H1 (cell line): ENCODE results near the gene EFCAB13. TPM values are rescaled to one million over a fixed set of nuclear protein-coding genes. Genes with fewer than 3 reads are reported as not detected.

Source experiments
- CTCF ChIA-PET: fragments of 300-600 bp; sonication (Branson Sonifier 250); formaldehyde crosslinking; loops from one replicate; lab custom pipeline; 2021; ENCODE audit not compliant: partially characterized antibody; lab: Charles Lee
- POLR2A ChIA-PET: fragments of 300-600 bp; sonication (Branson Sonifier 250); formaldehyde crosslinking; loops from one replicate; lab custom pipeline; 2021; ENCODE audit warnings: inconsistent platforms; ENCODE audit not compliant: partially characterized antibody; lab: Charles Lee
- DNase-seq, 2 experiments: peaks; one replicate each; pipeline versions ENCODE4 v3.0.0 to v3.0.0-alpha.2; 2010 to 2022; ENCODE audit warnings: low spot score in 2 of 2, low read depth in 1 of 2, mixed read lengths in 1 of 2
- FAIRE-seq: peaks from 2 replicates; lab custom pipeline; 2011; peaks lifted over from hg19 to GRCh38; lab: Jason Lieb, UNC
- H2AFZ ChIP-seq: 2 replicates; pipeline ENCODE4 v1.8.1; 2012; ENCODE audit warnings: low read length, inconsistent platforms
- H2AK5ac ChIP-seq: 2 replicates; pipeline ENCODE4 v1.6.1; 2013; ENCODE audit warnings: low read depth, low read length
- H2BK120ac ChIP-seq: replicated peaks from 2 replicates; pipeline ENCODE3; 2013; ENCODE audit warnings: low read depth, low read length, inconsistent platforms
- H2BK12ac ChIP-seq: 2 replicates; pipeline ENCODE4 v1.6.1; 2013; ENCODE audit warnings: low read depth, low read length
- H2BK15ac ChIP-seq: 2 replicates; pipeline ENCODE4 v1.6.1; 2013; ENCODE audit warnings: low read length
- H2BK20ac ChIP-seq: 2 replicates; pipeline ENCODE4 v1.6.1; 2013; ENCODE audit warnings: low read length
- H2BK5ac ChIP-seq: 2 replicates; pipeline ENCODE4 v1.6.1; 2013; ENCODE audit warnings: low read depth, low read length
- H3K14ac ChIP-seq: 2 replicates; pipeline ENCODE4 v1.6.1; 2013; ENCODE audit warnings: inconsistent platforms; ENCODE audit not compliant: insufficient read length
- H3K18ac ChIP-seq: 2 replicates; pipeline ENCODE4 v1.6.1; 2013; ENCODE audit warnings: low read length; ENCODE audit errors: extremely low read depth
- H3K23ac ChIP-seq: 2 replicates; pipeline ENCODE4 v1.6.1; 2013; ENCODE audit warnings: inconsistent platforms; ENCODE audit not compliant: insufficient read length
- H3K23me2 ChIP-seq: 2 replicates; pipeline ENCODE4 v1.6.1; 2013; ENCODE audit warnings: low read depth, low read length
- H3K27ac ChIP-seq: 2 replicates; pipeline ENCODE4 v1.6.1; 2011; ENCODE audit warnings: low read depth, low read length, inconsistent platforms
- H3K27me3 ChIP-seq, 4 experiments: replicated peaks in 1 of 4; 1 replicate in 1 of 4; 2 replicates in 3 of 4; pipeline versions ENCODE4 v1.6.1 to v1.8.1; 2011 to 2013; ENCODE audit warnings: low read length in 3 of 4, mild to moderate bottlenecking in 3 of 4, inconsistent platforms in 2 of 4, mixed read lengths in 2 of 4, moderate library complexity in 1 of 4; ENCODE audit not compliant: control insufficient read depth in 3 of 4, insufficient read depth in 3 of 4; ENCODE audit errors: extremely low read depth in 1 of 4
- H3K36me3 ChIP-seq, 4 experiments: 2 replicates each; pipeline versions ENCODE4 v1.6.1 to v1.8.1; 2011 to 2013; ENCODE audit warnings: mild to moderate bottlenecking in 4 of 4, low read length in 3 of 4, moderate library complexity in 2 of 4, control low read depth in 1 of 4, inconsistent platforms in 1 of 4; ENCODE audit not compliant: insufficient read depth in 4 of 4, control insufficient read depth in 2 of 4
- H3K4ac ChIP-seq: replicated peaks from 2 replicates; pipeline ENCODE3; 2013; ENCODE audit warnings: low read length, low read depth, mixed read lengths, inconsistent platforms; ENCODE audit not compliant: insufficient read length
- H3K4me1 ChIP-seq, 4 experiments: replicated peaks in 1 of 4; 1 replicate in 1 of 4; 2 replicates in 3 of 4; pipeline versions ENCODE4 v1.6.1 to v1.8.1; 2011 to 2013; ENCODE audit warnings: low read length in 3 of 4, inconsistent platforms in 2 of 4, mixed read lengths in 1 of 4; ENCODE audit not compliant: insufficient read depth in 4 of 4, control insufficient read depth in 3 of 4
- H3K4me2 ChIP-seq, 2 experiments: 2 replicates each; pipeline versions ENCODE4 v1.6.1 to v1.8.1; 2011 to 2013; ENCODE audit warnings: low read depth in 2 of 2, low read length in 2 of 2, control low read depth in 1 of 2, inconsistent platforms in 1 of 2, mild to moderate bottlenecking in 1 of 2; ENCODE audit not compliant: insufficient read depth in 1 of 2
- H3K4me3 ChIP-seq, 4 experiments: fragments of 200-600, 300-600 bp in 1 of 4; sonication (generic), shearing (Covaris generic), sonication (Bioruptor Twin) in 1 of 4; 2 replicates each; pipeline versions ENCODE4 v1.5.1 to v1.8.1; 2011 to 2016; ENCODE audit warnings: low read length in 4 of 4, low read depth in 3 of 4, control low read depth in 2 of 4, inconsistent platforms in 2 of 4, mild to moderate bottlenecking in 2 of 4, mixed read lengths in 1 of 4, moderate library complexity in 1 of 4; ENCODE audit not compliant: insufficient read depth in 2 of 4; ENCODE audit errors: extremely low read depth in 1 of 4
- H3K56ac ChIP-seq: replicated peaks from 2 replicates; pipeline ENCODE3; 2013; ENCODE audit warnings: low read depth, mild to moderate bottlenecking, mixed read lengths, low read length, inconsistent platforms; ENCODE audit not compliant: insufficient read length
- H3K79me1 ChIP-seq: 2 replicates; pipeline ENCODE4 v1.6.1; 2013; ENCODE audit warnings: low read depth, low read length, control low read depth
- H3K79me2 ChIP-seq, 2 experiments: 2 replicates each; pipeline versions ENCODE4 v1.6.1 to v1.8.1; 2012 to 2013; ENCODE audit warnings: low read length in 2 of 2, mild to moderate bottlenecking in 2 of 2, inconsistent platforms in 1 of 2; ENCODE audit not compliant: insufficient read depth in 2 of 2, control insufficient read depth in 1 of 2
- H3K9ac ChIP-seq, 4 experiments: replicated peaks in 1 of 4; 1 replicate in 1 of 4; 2 replicates in 3 of 4; pipeline versions ENCODE4 v1.6.1 to v1.8.1; 2011 to 2013; ENCODE audit warnings: low read depth in 3 of 4, low read length in 3 of 4, control low read depth in 2 of 4, mild to moderate bottlenecking in 2 of 4, moderate library complexity in 2 of 4, inconsistent platforms in 1 of 4; ENCODE audit errors: extremely low read depth in 1 of 4
- H3K9me3 ChIP-seq, 2 experiments: 2 replicates each; pipeline versions ENCODE4 v1.6.1 to v1.8.1; 2012 to 2013; ENCODE audit warnings: mild to moderate bottlenecking in 2 of 2, moderate library complexity in 2 of 2, control low read depth in 1 of 2, inconsistent platforms in 1 of 2, low read depth in 1 of 2, low read length in 1 of 2, mixed read lengths in 1 of 2; ENCODE audit not compliant: insufficient read depth in 2 of 2
- H4K20me1 ChIP-seq, 2 experiments: replicated peaks in 1 of 2; 2 replicates each; pipeline versions ENCODE3 to v1.8.1; 2011 to 2013; ENCODE audit warnings: inconsistent platforms in 2 of 2, low read length in 2 of 2, mild to moderate bottlenecking in 1 of 2; ENCODE audit not compliant: insufficient read depth in 2 of 2, control insufficient read depth in 1 of 2
- H4K5ac ChIP-seq: 2 replicates; pipeline ENCODE4 v1.6.1; 2013; ENCODE audit warnings: low read length, low read depth, mixed read lengths, inconsistent platforms; ENCODE audit not compliant: insufficient read length
- H4K8ac ChIP-seq: 2 replicates; pipeline ENCODE4 v1.8.0; 2013; ENCODE audit warnings: mild to moderate bottlenecking, moderate library complexity, low read length, inconsistent platforms; ENCODE audit not compliant: insufficient read depth; ENCODE audit errors: extremely low read depth
- H4K91ac ChIP-seq: replicated peaks from 2 replicates; pipeline ENCODE3; 2013; ENCODE audit warnings: low read length, mixed read lengths, inconsistent platforms; ENCODE audit not compliant: insufficient read length
- TCF12 ChIP-seq: IDR thresholded peaks from 2 replicates; pipeline ENCODE4 v1.6.1; 2011; ENCODE audit warnings: low read depth, mild to moderate bottlenecking, low read length
- WGBS, 2 experiments: shearing (Covaris generic) in 1 of 2; methylation state at CpG; one replicate each; pipeline versions ENCODE4 v1.1.6 to v1.1.7; 2013 to 2015; ENCODE audit warnings: low lambda C conversion rate in 2 of 2, mixed read lengths in 2 of 2, inconsistent platforms in 1 of 2, low coverage in 1 of 2, missing lambda C conversion rate in 1 of 2; ENCODE audit not compliant: insufficient replicate concordance in 2 of 2, insufficient coverage in 1 of 2, insufficient read length in 1 of 2; ENCODE audit errors: extremely low coverage in 1 of 2, missing lambda C conversion rate in 1 of 2; 5-methylcytosine and 5-hydroxymethylcytosine counted together
- polyA plus RNA-seq, 7 experiments: library from polyadenylated mRNA; depleted of rRNA in 3 of 7; stranded (reverse) in 5 of 7; unstranded in 2 of 7; fragments of >200 nt in 5 of 7; fragments of 200-250 nt in 2 of 7; gene quantifications; 1 replicate in 5 of 7; 2 replicates in 1 of 7; 4 replicates in 1 of 7; pipeline versions ENCODE4 v1.2.1 to v1.2.3, GENCODE V29; 2011 to 2013; ENCODE audit warnings: missing spikeins in 2 of 7, mixed read lengths in 2 of 7
- total RNA-seq: library from RNA; stranded (reverse); fragmentation: NEBNext Ultra II Directional; extraction: Animal tissue kit (Norgen Biotek cat#: 25700); gene quantifications from 2 replicates; pipeline ENCODE4 v1.2.1, GENCODE V29; 2021

Gene EFCAB13
- total and polyA plus RNA-seq, 2 of the 8 experiments (the other 6 are each of a cell fraction or from before 2014, with no cell fraction given): 0.12 to 2.0 TPM

DNA sequence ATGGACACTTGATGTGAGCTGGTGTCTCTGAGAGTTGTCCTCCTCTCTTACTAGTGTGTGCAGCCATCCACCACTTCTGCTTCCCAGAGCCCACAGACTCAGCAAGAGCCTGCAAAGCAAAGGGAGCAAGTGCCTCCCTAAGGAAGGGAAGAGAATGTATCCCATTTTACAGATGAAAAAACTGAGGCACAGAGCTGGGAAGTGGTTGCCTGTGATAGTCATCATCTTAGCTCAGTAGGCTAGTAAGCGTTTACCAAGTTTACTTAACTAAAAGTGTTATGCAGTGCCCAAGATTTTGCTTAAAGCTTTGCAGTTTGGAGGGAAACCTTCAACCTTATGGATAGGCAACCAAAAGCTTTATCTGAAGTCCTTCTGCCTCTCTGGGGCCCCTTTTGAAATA is 23.0 kb upstream of the EFCAB13 start:
- no peaks in the 10 kb centered on the region for H3K36me3 ChIP-seq
- H3K4me2 ChIP-seq: no peak overlapping the region
- no peak overlapping the region for H4K5ac ChIP-seq
- POLR2A ChIA-PET: interaction anchor here (1.1 kb wide), 1 partner anchor 15 kb away, joined by 3 read pairs; no protein-coding TSS in a partner anchor
- H2BK15ac ChIP-seq: no peak overlapping the region
- H3K23ac ChIP-seq: no peak overlapping the region
- H3K9ac ChIP-seq: no peak overlapping the region
- no peaks in the 10 kb centered on the region for H3K79me2 ChIP-seq
- H3K4me3 ChIP-seq: no peak overlapping the region
- H3K9me3 ChIP-seq: no peaks in the 10 kb centered on the region
- H2BK20ac ChIP-seq: no peak overlapping the region
- H3K27ac ChIP-seq: no peak overlapping the region
- no peak overlapping the region for H4K8ac ChIP-seq
- no peak overlapping the region for H2AK5ac ChIP-seq
- no peak overlapping the region for H2AFZ ChIP-seq
- H3K14ac ChIP-seq: no peak overlapping the region
- no peak for FAIRE-seq
- no peak for DNase-seq
- H2BK5ac ChIP-seq: no peak overlapping the region
- no peaks in the 10 kb centered on the region for H3K79me1 ChIP-seq
- TF ChIP-seq TCF12: no peak
- H4K91ac ChIP-seq: no peak overlapping the region
- H2BK12ac ChIP-seq: no peak overlapping the region
- no peak overlapping the region for H2BK120ac ChIP-seq
- H3K18ac ChIP-seq: no peak overlapping the region
- H3K23me2 ChIP-seq: no peaks in the 10 kb centered on the region
- WGBS, 2 experiments: 72% methylated on average over 1 of the region's 1 CpG; no CpG with 5 or more reads in 1 of the 2 experiments
- H3K56ac ChIP-seq: no peak overlapping the region
- CTCF ChIA-PET: interaction anchor here (1.0 to 1.9 kb wide), 5 partner anchors 9 to 72 kb away, joined by 3 to 6 read pairs (median 3); no protein-coding TSS in a partner anchor
- H3K4ac ChIP-seq: no peak overlapping the region
- H3K4me1 ChIP-seq: peaks cover 0 to 1% (median 0%) of the 10 kb centered on the region in 4 experiments; a peak in 1 of 7 replicates
- H3K27me3 ChIP-seq: no peaks in the 10 kb centered on the region
- H4K20me1 ChIP-seq: no peaks in the 10 kb centered on the region
